T-helper 1 cell (primary cell): Measurements from ENCODE around the gene SLC4A1AP.

Experiments
- DNase-seq, 5 donors: peaks; one replicate each; pipeline ENCODE4 v3.0.0-alpha.2; 2012 to 2020

SLC4A1AP gene

GRCh38 chr2:27703638-27704341, 40.1 kb downstream of the SLC4A1AP start:
- DNase-seq = peak; percentile 49 to 84 (median 71)

GRCh38 chr2:27704342-27704876, 40.7 kb downstream of the SLC4A1AP start:
- DNase-seq = no peak

- DNase-seq = no peak
These were observed 42.3 kb downstream of the SLC4A1AP start for GRCh38 chr2:27705851-27706622.

- DNase-seq = no peak
These were observed 44.0 kb downstream of the SLC4A1AP start for GRCh38 chr2:27707462-27708256.

GRCh38 chr2:27708257-27708654, 44.6 kb downstream of the SLC4A1AP start:
- DNase-seq = no peak

GRCh38 chr2:27708666-27709065, 45.0 kb downstream of the SLC4A1AP start:
- no peak for DNase-seq

- no peak for DNase-seq
These were observed 45.6 kb downstream of the SLC4A1AP start for GRCh38 chr2:27709326-27709725.

GRCh38 chr2:27709960-27710575, 46.4 kb downstream of the SLC4A1AP start:
- no peak for DNase-seq

GRCh38 chr2:27710640-27711430, 47.1 kb downstream of the SLC4A1AP start:
- DNase-seq = no peak

GRCh38 chr2:27711804-27712203, 48.1 kb downstream of the SLC4A1AP start:
- DNase-seq = no peak

- no peak for DNase-seq
These were observed 48.8 kb downstream of the SLC4A1AP start for GRCh38 chr2:27712522-27712921.

- no peak for DNase-seq
These were observed 49.5 kb downstream of the SLC4A1AP start for GRCh38 chr2:27713201-27713600.

- no peak for DNase-seq
These were observed 50.4 kb downstream of the SLC4A1AP start for GRCh38 chr2:27714053-27714452.

GRCh38 chr2:27714851-27715291, 51.2 kb downstream of the SLC4A1AP start:
- DNase-seq = no peak

GRCh38 chr2:27715318-27716210, 51.9 kb downstream of the SLC4A1AP start:
- DNase-seq = peak in 1 of 5 donors; percentile 50

GRCh38 chr2:27716301-27717069, 52.8 kb downstream of the SLC4A1AP start:
- no peak for DNase-seq

- no peak for DNase-seq
These were observed 53.5 kb downstream of the SLC4A1AP start for GRCh38 chr2:27717070-27717795.

GRCh38 chr2:27720004-27720551, 56.4 kb downstream of the SLC4A1AP start:
- peak in 1 of 5 donors; percentile 76 for DNase-seq

- no peak for DNase-seq
These were observed 57.6 kb downstream of the SLC4A1AP start for GRCh38 chr2:27721335-27721734.
